ENCODE results near the gene EHMT2. TPM values are rescaled to one million over a fixed set of nuclear protein-coding genes. Genes with fewer than 3 reads are reported as not detected.
"Not testable (repeated sequence)": the region's sequence is repeated elsewhere in the genome, so short reads cannot be mapped to it uniquely, and the experiment has no call there.

The EHMT2 gene
- polyA plus RNA-seq, 3 donors = 74.6 to 98.4 (median 83.9) TPM

DNA sequence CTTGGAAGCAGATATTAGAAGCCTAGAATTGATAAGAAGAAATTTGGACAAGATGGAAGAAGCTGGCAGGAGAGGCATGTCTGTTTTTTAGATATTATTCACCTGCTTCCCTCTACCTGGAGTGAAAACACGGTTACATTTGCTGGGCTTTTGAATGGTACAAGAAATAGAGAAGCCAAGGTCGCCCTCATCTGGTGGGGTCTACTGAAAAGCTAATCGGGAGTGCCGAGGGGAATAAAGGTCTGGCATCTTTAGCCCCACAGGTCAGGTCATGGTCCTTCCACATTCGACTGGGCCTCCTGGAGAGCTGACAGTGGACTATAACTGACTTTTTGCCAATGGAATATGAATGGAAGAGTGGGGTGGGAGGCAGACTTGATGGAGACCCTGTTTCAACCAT lies 25.4 kb upstream of the EHMT2 start:
- DNase-seq (ENCODE audit: extremely low read depth in 1 of 11, low read depth in 9 of 11, low spot score in 4 of 11) = no peak

DNA sequence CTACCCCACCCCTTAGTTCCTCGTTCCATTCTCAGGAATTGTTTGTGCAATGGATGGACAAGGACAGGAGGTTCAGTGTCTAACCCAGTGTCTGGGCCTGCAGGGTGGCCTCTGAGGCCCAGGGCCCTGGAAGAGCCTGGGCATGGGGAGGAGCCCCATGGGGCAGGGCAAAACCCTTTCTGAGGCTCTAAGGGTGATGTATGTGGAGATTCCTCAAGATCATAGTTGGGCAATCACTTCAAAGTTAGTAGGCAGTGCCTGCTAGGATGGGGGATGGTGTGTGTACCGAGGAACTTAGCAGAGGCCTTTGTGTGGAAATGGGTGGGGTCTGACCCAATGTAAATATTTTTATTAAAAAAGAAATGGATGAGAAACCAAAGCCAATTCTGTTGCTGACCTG lies 23.3 kb upstream of the EHMT2 start:
- no peak for DNase-seq (ENCODE audit: extremely low read depth in 1 of 11, low read depth in 9 of 11, low spot score in 4 of 11)

DNA sequence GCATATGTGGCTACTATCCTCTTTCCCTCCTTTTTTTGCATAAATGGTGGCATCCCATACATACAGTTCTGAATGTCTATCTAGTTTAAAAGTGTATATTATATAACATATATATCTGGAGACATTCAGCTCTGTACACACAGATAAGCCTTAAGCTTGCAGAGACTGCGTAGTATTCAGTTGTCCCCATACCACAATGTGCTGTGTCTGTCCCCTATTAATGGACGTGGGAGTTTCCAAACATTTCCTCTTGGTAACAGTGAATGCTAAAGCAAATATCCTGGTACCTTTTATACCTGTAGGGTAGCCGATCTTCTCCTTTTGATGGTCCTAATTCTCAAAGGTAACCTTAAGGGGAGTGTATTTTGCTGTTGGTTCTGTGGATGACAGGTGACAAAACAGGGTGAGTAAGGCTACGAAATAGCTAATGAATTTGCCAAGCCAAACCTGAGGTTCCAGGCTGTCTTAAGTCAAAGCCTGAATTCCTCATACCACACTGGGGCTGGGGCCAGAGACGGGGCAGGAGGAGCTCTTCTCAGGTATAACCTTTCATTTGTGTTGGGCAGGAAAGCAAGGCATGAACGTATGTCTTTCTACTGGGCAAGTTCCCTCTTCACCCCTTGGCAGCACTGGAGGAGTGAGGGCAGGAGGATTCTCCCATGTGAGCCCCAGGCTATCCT lies 22.3 kb upstream of the EHMT2 start:
- DNase-seq (ENCODE audit: extremely low read depth in 1 of 11, low read depth in 9 of 11, low spot score in 4 of 11) = no peak

DNA sequence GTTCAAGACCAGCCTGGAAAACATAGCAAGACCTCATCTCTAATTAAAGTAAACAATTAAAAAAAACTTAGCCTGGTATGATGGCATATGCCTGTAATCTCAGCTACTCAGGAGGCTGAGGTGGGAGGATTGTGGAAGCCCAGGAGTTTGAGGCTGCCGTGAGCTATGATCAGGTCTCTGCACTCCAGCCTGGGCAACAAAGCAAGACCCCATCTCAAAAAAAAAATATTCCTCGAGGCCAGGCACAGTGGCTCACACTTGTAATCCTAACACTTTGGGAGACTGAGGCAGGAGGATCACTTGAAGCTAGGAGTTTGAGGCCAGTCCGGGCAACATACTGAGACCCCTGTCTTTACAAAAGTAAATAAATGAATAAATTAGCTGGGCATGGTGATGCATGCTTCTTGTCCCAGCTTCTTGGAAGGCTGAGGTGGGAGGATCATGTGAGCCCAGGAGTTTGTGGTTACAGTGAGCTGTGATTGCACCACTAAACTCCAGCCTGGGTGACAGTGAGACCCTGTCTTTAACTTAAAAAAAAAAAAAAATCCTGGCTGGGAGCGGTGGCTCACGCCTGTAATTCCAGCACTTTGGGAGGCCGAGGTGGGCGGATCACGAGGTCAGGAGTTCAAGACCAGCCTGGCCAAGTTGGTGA lies 20.7 kb upstream of the EHMT2 start:
- DNase-seq (ENCODE audit: extremely low read depth in 1 of 11, low read depth in 9 of 11, low spot score in 4 of 11) = no peak

DNA sequence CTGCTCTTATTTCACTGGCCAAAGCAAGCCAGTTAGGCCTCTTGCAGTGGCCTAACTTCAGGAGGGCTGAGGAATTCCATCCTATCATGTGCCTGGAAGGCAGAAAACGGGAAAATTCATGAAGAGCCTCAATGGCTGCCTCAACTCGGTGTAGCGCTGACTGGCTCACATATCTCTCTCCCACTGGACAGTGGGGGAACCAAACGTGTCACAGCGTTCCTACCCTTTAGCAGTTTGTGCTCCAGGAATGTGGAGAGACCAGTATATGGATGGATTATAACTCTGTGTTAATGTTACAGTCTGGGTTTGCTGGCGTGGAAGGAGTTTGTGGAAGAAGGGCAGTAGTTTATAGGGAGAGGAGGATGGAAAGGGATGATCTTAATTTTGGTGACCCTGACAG lies 18.3 kb upstream of the EHMT2 start:
- DNase-seq (ENCODE audit: extremely low read depth in 1 of 11, low read depth in 9 of 11, low spot score in 4 of 11) = no peak

DNA sequence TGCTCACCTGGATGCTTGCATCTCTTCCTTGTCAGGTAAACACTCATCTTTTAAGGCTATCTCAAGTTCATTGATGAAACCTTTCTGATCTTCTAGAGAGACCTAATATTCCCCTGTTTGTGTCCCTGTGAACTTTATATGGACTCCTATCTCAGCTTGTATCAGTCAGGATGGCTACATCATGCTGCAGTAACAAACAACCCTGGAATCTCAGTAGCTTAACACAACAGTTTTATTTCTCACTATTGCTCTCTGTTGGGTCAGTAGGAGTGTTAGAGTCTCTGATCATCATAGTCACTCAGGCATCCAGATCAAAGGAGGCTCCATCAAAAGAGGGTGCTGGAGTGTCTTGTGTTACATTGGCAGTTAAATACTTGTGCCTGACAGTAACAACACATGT lies 17.9 kb upstream of the EHMT2 start:
- no peak for DNase-seq (ENCODE audit: extremely low read depth in 1 of 11, low read depth in 9 of 11, low spot score in 4 of 11)

DNA sequence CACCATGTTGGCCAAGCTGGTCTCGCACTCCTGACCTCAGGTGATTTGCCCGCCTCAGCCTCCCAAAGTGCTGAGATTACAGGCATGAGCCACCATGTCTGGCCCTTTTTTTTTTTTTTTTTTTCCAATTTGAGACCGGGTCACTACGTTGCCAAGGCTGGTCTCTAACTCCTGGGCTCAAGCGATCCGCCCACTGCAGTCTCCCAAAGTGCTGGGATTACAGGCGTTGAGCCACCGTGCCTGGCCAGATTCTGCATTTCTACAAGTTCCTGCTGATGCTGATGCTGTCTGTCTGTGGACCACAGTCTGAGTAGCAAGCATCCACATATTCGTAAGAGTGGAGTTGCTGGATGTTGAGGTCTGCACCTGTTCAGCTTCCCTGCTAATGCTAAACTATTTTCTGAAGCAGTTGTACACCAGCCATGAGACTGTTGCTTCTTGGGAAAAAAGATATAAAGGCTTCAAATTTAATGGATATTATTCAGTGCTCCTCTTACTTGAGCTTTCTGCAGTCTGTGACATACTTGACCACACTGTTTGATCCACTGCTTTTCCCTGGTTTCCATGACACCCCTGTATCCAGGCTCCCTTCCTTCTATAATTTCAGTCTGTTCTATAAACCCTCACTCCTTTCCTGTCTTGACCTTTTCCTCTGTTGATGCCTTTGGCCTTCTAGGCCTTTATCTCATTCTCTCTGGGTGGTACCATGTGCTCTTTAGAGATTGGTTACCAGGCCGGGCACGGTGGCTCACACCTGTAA lies 14.5 kb upstream of the EHMT2 start:
- no peak for DNase-seq (ENCODE audit: extremely low read depth in 1 of 11, low read depth in 9 of 11, low spot score in 4 of 11)

DNA sequence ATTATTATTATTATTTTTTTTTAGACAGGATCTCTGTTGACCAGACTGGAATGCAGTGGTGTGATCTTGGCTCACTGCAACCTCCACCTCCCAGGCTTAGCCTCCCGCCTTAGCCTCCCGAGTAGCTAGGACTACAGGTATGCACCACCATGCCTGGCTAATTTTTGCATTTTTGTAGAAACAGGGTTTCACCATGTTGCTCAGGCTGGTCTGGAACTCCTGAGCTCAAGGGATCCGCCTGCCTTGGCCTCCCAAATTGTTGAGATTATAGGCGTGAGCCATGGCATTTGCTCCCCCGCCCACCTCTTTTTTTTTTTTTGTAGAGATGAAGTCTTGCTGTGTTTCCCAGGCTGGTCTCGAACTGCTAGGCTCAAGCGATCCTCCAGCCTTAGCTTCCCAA lies 11.8 kb upstream of the EHMT2 start:
- DNase-seq (ENCODE audit: extremely low read depth in 1 of 11, low read depth in 9 of 11, low spot score in 4 of 11) = not testable (repeated sequence)

DNA sequence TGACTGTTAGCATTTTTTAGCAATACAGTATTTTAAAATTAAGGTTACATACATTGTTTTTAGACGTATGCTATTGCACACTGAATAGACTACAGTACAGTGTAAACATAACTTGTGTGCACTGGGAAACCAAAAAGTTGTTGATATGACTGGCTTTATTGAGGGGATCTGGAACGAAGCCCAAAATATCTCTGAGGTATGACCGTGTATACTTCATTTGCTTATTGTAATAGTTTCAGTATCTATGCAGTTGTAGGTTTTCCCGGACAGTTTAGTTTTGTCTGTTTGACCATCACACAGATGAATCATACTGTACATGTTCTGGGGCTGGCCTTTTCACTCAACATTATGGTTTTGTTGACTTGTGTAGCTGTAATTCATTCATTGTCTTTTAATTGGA lies 11.3 kb upstream of the EHMT2 start:
- DNase-seq (ENCODE audit: extremely low read depth in 1 of 11, low read depth in 9 of 11, low spot score in 4 of 11) = no peak

DNA sequence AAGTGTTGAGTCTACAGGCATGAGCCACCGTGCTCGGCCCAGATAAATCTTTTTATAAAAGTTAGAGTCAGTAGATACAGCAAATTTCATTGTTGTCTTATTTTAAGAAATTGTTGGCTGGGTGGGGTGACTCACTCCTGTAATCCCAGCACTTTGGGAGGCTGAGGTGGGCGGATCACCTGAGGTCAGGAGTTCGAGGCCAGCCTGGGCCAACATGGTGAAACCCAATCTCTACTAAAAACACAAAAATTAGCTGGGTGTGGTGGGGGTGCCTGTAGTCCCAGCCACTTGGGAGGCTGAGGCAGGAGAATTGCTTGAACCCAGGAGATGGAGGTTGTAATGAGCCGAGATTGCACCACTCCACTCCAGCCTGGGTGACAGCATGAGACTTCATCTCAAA lies 10.8 kb upstream of the EHMT2 start:
- DNase-seq (ENCODE audit: extremely low read depth in 1 of 11, low read depth in 9 of 11, low spot score in 4 of 11) = not testable (repeated sequence)

DNA sequence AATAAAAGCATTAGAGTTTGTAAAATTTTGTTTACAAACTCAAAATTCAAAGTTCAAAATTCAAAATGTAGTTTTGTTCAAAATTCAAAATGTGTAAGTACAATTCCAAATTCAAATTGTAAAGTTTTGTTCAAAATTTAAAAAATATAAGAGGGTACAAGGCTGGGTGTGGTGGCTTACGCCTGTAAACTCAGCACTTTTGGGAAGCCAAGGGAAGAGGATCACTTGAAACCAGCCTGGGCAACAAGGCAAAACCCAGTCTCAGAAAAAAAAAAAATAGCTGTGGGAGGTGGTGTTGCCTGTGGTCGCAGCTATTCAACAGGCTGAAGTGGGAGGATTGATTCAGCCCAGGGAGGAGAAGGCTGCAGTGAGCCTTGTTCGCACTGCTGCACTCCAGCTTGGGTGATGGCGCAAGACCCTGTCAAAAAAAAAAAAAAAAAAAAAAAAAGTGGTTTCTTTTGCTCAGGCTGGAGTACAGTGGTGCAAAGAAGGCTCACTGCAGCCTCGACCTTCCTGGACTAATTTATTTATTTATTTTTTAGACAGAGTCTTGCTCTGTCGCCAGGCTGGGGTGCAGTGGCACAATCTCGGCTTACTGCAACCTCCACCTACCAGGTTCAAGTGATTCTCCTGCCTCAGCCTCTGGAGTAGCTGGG lies 9.8 kb upstream of the EHMT2 start:
- DNase-seq (ENCODE audit: extremely low read depth in 1 of 11, low read depth in 9 of 11, low spot score in 4 of 11) = peak in 2 of 11 donors; percentile 15 to 27

DNA sequence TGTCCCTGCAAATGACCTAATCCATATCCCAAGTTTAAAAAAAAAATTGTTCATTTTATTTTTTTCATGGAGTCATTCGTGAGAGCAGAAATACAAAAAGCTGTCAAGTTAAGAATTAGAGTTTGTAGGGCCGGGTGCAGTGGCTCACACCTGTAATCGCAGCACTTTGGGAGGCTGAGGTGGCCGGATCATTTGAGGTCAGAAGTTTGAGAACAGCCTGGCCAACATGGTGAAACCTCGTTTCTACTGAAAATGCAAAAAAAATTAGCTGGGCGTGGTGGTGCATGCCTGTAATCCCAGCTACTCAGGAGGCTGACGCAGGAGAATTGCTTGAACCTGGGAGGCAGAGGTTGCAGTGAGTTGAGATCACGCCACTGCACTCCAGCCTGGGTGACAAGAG lies 9.2 kb upstream of the EHMT2 start:
- not testable (repeated sequence) for DNase-seq (ENCODE audit: extremely low read depth in 1 of 11, low read depth in 9 of 11, low spot score in 4 of 11)

DNA sequence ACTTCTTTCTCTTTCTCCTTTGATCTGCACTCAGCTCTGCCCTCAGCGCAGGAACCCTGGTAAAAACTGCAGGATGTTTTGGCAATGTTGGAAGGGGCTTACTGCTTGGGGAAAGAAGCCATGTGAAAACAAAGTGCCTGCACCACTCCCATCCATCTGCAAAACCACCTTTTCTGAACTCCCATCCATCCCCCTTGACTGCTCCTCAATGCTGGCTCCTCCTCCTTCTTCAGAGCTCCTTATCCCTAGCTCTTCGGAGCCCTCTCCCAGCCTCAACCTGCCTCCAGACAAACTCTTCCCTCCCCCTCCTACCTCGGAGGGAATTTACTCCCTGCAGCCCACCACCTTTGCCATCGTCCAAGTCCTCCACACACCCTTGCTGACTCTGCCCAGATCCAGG lies 8.6 kb upstream of the EHMT2 start:
- no peak for DNase-seq (ENCODE audit: extremely low read depth in 1 of 11, low read depth in 9 of 11, low spot score in 4 of 11)

DNA sequence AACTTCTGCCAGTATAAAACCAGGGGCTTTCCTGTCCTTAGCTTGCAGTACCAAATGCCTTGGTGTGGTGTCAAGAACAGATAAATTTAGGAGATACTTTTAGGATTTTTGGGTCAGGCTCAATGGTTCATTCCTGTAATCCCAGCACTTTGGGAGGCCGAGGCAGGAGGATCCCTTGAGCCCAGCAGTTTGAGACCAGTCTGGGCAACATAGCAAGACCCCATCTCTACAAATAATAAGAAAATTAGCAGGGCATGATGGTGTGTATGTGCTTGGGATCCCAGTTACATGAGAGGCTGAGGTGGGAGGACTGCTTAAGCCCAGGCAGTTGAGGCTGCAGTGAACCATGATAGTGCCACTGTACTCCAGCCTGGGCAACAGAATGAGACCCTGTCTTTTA lies 7.5 kb upstream of the EHMT2 start:
- DNase-seq (ENCODE audit: extremely low read depth in 1 of 11, low read depth in 9 of 11, low spot score in 4 of 11) = no peak

DNA sequence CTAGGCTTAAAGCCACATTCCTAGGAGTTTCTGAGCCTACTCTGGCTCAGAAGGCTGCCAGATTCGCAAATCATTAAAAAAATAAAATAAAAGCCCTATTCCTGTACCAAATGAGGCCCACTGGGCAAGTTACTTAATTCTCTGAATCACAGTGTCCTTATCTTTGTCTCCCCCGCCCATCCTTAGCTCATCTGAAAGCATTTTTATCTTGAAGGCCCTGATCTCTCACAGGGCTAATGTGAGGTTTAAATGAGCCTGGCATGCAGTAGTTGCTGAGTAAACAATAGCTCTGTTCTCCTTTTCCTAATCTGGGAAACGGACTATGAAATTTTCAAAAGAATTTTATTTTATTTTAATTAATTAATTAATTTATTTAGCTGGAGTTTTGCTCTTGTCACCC lies 6.5 kb upstream of the EHMT2 start:
- DNase-seq (ENCODE audit: extremely low read depth in 1 of 11, low read depth in 9 of 11, low spot score in 4 of 11) = no peak

DNA sequence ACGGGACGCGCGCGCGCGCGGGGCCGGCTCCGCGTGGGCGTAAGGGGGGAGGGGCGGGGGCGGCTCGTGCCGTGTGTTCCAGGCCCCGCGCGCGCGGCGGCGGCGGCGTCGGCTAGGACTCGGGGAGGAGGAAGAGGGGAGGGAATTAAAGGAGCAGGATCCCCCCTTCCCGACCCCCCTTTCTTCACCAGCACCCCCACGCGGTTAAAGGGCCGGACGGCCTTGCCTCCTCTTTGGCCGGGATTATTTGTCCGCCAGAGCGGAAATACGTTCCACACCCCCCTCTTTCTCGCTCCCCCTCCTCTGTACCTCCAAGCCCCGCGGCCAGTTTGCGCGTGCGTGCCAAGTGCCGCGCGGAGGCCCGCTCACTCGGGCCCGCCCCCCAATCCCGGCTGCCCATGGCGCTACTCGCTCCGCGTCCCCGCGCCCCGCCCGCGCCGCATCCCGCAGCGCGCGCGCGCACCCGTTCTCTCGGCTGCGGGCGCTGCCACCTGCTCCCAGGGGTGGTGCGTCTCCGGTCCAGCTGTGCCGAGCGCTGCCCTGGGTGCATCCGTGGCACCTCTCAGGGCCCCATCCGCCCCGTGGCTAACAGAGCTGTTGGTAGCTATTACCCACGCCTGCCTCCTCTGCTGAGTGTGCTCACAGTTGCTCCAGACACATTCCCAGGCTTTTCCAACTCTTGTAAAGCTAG lies 4.6 kb upstream of the EHMT2 start, which contains the start of gene ZBTB12:
Gene ZBTB12 (minus strand): TSS at position 134 of the 691 bp plus-strand sequence. CDS start 781 bp downstream, outside the sequence.
- peak; percentile 91 to 98 (median 97) for DNase-seq (ENCODE audit: extremely low read depth in 1 of 11, low read depth in 9 of 11, low spot score in 4 of 11)

DNA sequence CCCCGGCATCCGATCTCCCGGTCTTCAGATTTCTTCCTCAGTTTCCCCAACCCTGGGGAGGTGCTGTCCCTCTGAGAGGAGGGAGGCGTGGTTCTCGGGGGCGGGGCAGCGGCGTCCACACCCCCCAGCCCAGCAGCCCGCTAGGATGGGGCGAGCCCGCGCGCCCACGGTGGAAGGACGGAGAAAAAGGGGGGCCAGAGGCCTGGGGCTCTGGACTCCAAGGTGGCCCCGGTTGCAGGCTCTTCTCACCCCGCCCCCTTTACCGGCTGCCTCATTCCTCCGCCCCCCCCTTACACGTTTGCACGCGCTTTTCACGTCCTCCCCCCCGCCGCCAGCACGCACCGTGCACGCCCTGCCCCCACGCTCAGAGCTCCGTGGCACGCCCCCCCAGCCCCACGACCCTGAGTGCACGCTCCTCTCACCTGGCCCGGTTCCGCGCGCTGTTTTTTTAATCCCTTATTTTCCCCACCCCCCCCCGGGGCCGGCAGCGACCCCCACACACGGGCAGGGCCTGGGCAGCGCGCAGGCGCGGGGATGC lies 4.0 kb upstream of the EHMT2 start:
- DNase-seq (ENCODE audit: extremely low read depth in 1 of 11, low read depth in 9 of 11, low spot score in 4 of 11) = peak in 3 of 11 donors; percentile 10 to 20 (median 18)

DNA sequence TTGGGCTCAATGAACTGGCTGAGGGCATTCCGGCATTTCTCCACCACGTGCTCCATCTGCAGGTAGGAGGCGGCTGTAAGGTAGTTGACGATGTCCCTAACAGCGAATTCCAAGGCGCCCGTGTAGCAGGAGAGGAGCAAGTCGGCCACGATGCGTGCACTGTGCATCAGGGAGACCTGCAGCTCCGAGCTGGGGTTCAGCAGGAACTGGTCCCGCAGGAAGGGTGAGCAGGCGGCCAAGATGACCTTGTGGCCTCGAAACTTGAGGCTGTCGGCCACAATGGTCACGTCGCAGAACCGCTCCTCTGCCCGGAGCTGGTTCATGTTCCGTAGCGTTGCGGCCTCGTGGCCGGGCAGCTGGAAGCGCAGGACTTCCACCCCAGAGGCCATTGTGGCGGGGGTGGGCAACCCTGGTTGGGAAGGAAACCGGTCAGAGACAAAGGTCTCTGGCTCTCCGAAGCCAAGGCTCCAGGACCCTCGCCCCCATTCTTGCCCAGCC lies 3.5 kb upstream of the EHMT2 start:
- peak in 2 of 11 donors; percentile 13 to 20 for DNase-seq (ENCODE audit: extremely low read depth in 1 of 11, low read depth in 9 of 11, low spot score in 4 of 11)
